Measurements from ENCODE around the gene HCFC2. TPM values are rescaled to one million over a fixed set of nuclear protein-coding genes. Genes with fewer than 3 reads are reported as not detected.
"Not testable (repeated sequence)": the region's sequence is repeated elsewhere in the genome, so short reads cannot be mapped to it uniquely, and the experiment has no call there.

The HCFC2 gene
- 10 to 100 TPM; 23.6 to 31.6 (median 27.1) TPM for total RNA-seq

- Histone ChIP-seq H3K9me3 (no peaks in the 10 kb centered on the region), H3K27me3 (no peaks in the 10 kb centered on the region), H3K4me1 (peaks cover 14 to 17% of the 10 kb centered on the region in 2 donors), H3K27ac (peak within 1 kb of the TSS; percentile 55 to 88 (median 87)), H3K4me3 (replicated peaks in 1 of 3) (peak within 1 kb of the TSS; percentile 49 to 97 (median 97)), H3K36me3 (peaks cover 6 to 7% of the 10 kb centered on the region in 2 donors)
- WGBS, 2 donors = 0 to 1% methylated on average over 10 to 24 of the region's 74 CpGs
- TF ChIP-seq POLR2A (IDR thresholded peaks at IDR 0.05) (peak; percentile 4 to 74), CTCF (IDR thresholded peaks at IDR 0.05) (peak in 1 of 6 experiments; percentile 7)
- peak; percentile 92 to 93 for DNase-seq
- intact Hi-C loops (cut with DNase I) = loop anchor here (10.0 kb wide), 1 partner anchor 109 kb away; a partner anchor contains a TSS
These were observed at the start of gene HCFC2 for GRCh38 chr12:104064031-104064841. HCFC2 (plus strand) TSS chr12:104064531; CDS start chr12:104064561, 30 bp downstream.

- WGBS, 2 donors = 81 to 83% methylated on average over 1 of the region's 1 CpG
- H3K4me1 ChIP-seq; H3K4me3 ChIP-seq (replicated peaks in 1 of 3); intact Hi-C loops (cut with DNase I); DNase-seq; H3K9me3 ChIP-seq; H3K27me3 ChIP-seq; H3K36me3 ChIP-seq; H3K27ac ChIP-seq: not testable (repeated sequence)
These were observed 42.5 kb upstream of the HCFC2 start for GRCh38 chr12:104021862-104022261.

GRCh38 chr12:104022786-104023185 is 41.5 kb upstream of the HCFC2 start:
- intact Hi-C loops (cut with DNase I) = no loop called here
- TF ChIP-seq POLR2A (IDR thresholded peaks at IDR 0.05) (no peak), CTCF (IDR thresholded peaks at IDR 0.05) (no peak)
- Histone ChIP-seq H3K36me3 (no peaks in the 10 kb centered on the region), H3K27me3 (no peaks in the 10 kb centered on the region), H3K4me3 (replicated peaks in 1 of 3) (no peak overlapping the region), H3K27ac (no peak overlapping the region), H3K9me3 (no peaks in the 10 kb centered on the region), H3K4me1 (no peaks in the 10 kb centered on the region)
- 74 to 81% methylated on average over 3 of the region's 3 CpGs for WGBS, 2 donors
- DNase-seq = no peak

GRCh38 chr12:104023710-104024109 is 40.6 kb upstream of the HCFC2 start:
- WGBS, 2 donors = 91 to 100% methylated on average over 2 of the region's 2 CpGs
- Histone ChIP-seq H3K4me1 (no peaks in the 10 kb centered on the region), H3K27me3 (no peaks in the 10 kb centered on the region), H3K27ac (no peak overlapping the region), H3K4me3 (replicated peaks in 1 of 3) (no peak overlapping the region), H3K9me3 (no peaks in the 10 kb centered on the region), H3K36me3 (no peaks in the 10 kb centered on the region)
- intact Hi-C loops (cut with DNase I) = no loop called here
- no peak for TF ChIP-seq CTCF (IDR thresholded peaks at IDR 0.05)
- TF ChIP-seq POLR2A (IDR thresholded peaks at IDR 0.05) = no peak
- no peak for DNase-seq

GRCh38 chr12:104024348-104024747 is 40.0 kb upstream of the HCFC2 start:
- WGBS, 2 donors = 95 to 96% methylated on average over 6 of the region's 6 CpGs
- H3K36me3 ChIP-seq = no peaks in the 10 kb centered on the region
- no peaks in the 10 kb centered on the region for H3K9me3 ChIP-seq
- no peak overlapping the region for H3K4me3 ChIP-seq (replicated peaks in 1 of 3)
- no peak for DNase-seq
- no peaks in the 10 kb centered on the region for H3K27me3 ChIP-seq
- no peak for TF ChIP-seq POLR2A (IDR thresholded peaks at IDR 0.05)
- no peak for TF ChIP-seq CTCF (IDR thresholded peaks at IDR 0.05)
- no peak overlapping the region for H3K27ac ChIP-seq
- intact Hi-C loops (cut with DNase I) = no loop called here
- H3K4me1 ChIP-seq = no peaks in the 10 kb centered on the region
